Inferior parietal cortex (tissue), 1 donor: Measurements from ENCODE around the gene COBL.

ENCODE experiments used
- DNase-seq: peaks from one replicate; pipeline ENCODE4 v3.0.0-alpha.2; 2016; ENCODE audit errors: extremely low spot score

The COBL gene

DNA sequence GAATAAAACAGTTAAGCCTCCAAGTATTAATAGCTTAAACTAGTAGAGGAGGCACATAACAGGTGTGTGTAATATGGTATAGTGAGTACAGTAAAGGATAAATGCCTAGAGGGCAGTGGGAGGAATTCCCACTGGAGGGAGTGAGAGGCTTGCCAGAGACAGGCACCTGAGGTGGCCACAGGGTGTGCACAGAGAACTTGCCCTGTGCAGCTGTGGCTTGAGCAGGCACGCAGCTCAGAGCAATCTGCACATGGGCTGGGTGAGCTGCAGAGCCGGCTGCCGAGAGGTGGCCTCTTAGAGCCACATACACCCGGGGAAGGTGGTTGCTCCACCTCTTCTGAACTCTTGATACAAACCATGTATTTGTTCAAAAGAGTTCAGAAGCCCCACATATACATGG lies 237.1 kb downstream of the COBL start:
- DNase-seq, result no peak

DNA sequence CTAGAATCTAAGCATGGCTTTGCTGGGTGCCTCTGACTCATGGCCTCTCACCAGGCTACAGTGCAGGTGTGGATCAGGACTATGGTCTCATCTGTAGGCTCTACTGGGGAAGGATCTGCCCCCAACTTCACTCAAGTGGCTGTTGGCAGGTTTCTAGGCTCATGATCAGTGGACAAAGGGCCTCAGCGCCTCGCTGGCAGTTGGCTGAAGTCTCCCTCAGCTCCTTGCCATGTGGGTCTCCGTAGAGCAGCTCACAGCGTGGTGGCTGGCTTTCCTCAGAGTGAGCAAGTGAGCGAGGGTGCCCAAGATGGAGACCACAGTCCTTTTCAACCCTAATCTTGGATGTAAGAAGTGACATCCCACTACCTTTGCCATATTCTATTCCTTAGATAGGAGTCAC lies 238.0 kb downstream of the COBL start:
- DNase-seq, result no peak

DNA sequence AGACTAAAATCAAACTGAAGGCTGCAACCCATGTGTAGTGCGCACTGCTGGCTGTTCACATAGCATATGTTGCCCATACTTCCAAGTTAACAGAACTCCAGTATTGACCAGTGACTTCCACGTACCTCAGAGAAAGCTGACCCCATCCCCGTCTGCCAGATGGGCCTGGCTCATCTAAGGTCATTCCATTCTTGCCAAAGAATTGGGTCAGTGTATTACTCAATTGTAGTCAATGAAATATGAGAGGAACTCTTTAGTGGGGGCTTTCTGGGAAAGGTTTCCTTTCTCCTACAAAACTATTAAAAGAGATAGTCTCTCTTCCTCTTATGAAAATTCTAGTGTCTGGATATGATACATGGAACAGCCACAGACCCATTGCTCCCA lies 238.6 kb downstream of the COBL start:
- no peak for DNase-seq

DNA sequence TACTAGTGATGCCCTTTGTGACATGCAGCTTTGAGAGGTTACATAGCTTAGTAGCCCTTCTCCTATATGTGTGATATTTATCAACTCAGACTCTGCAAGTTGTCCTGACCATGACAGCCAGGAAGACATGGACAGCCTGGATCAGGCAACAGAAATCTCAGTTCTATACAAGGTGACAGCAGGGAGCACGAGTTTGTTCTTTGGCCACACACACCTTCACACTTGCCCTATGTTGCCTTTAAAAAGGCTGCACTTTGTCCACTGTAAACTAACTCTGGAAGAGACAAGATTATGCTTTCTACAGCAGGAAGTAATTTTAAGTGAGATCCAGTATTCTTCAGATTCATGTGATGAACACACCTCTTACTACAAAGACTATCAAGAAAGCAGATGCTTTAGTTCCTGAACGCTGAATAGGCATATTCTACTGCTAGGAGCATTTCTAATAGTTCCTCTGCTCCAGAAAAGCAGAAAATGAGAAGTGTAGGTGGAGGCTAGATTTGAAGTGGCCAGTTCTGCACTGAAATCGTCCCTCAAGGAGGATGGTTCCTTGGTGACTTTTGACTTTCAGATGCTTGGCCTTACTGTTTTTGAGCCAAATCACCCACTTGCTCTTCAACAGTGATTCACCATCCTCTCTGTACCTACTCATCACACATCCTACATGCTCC lies 239.2 kb downstream of the COBL start:
- DNase-seq, result no peak

DNA sequence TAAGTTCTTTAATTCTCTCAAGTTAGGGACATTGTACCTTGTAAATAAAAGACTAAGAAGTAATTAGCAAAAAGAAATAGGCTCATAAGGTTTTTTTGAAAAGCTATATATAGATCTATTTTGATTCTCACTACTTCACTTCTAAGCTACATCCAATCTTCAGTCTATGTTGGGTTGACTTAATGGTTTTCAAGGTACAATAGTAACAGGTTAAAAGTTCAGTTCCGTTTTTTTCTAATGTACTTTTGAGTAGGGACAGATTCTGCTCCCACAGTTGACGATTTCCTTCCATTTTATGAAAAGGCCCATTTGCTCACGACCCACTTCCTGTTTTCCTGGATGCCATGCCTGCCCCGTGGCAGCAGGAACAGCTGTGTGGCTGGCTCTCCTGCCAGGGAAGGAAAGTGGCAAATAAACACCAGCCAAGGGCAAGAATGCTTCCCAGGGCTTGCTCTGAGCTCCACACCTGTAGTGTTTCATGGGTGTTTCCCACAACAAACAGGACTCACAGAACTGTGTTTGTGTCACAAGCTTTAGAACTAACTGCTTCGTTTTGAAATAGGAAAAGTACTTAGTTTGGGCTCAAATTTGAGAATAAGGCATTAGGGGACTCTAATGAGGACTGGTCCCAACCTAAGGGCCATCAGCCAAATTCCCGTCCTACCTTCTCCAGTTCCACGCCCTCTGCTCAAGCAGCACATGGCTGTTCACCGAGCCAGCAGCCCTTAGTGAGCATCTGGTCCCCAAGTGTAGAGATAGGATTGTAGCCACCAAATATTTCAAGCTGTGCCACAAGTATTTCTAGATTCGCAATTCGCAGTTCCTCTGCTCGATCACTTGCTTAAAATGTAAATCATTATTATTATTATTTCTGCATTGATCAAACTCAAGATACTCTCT lies 240.7 kb downstream of the COBL start:
- no peak for DNase-seq

DNA sequence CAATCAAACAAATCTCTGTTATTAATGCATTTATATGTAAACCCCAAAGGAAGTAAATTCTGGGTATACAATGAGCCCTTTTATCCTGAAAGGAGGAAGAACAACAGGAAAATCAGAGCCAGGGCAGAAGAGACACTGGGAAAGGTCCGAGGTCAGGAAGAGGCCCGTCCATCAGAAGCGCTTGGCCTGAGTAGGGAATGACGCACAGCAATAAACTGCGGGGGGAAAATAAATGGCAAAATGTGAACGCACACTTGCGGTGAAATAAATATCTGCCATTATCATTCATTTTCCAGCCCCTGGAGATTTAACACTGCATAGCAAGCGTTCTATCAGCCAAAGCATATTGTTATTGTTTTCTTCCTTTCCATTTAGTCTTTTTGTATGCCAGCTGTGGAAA lies 243.4 kb downstream of the COBL start:
- no peak for DNase-seq

DNA sequence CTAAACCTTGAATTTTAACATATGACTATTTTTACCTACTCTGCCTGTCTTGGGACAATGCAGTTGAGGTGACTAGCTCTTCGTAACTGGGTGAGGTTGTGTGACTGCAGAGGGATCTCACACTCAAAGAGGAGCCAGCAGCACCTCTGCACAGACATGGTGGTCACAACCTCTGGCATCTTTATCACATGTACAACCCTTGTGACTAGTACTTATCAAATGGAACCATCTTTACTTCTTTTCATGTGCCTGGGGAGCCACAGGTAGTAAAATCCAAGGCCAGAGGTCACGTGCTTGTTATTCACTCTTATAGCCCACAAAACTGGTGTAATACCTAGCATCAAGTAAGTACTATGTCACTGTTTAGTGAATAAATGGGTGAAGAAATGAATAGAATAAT lies 244.3 kb downstream of the COBL start:
- DNase-seq, result no peak

DNA sequence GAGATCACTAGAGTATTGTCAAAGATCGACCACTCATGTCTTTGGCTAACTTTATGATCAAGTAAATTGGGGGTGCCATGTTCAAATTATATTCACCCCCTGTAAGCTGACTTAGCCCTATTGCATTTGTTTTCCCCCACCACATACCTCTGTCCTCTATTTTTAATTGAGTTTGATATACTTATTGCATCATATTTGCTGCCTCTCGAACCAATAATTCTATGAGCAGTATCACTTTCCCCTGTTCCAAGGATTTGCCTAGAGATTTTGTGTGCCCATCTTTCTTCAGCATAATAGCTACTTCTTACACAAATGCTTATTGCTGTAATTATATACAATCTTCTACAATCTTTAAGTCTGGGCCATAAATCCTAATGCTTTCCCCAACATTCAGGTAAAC lies 245.2 kb downstream of the COBL start:
- DNase-seq, result no peak

DNA sequence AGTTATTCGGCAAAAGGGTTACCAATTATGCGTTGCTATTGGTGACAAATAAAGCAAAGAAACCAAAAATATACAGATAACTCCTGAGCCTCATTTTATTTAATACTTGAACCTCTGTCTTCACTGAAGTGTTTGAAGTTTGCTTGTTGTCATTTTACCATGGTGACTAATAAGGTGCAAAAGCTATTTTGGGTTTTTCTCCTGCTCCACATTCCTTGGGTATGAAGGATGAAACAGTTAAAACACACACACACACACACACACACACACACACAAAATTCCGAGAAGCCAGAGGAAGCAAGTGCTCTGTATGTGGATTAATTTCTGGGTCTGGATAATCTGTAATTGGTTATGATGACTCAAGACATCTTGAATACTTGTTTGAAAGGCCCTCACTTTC lies 246.5 kb downstream of the COBL start:
- DNase-seq, result no peak

DNA sequence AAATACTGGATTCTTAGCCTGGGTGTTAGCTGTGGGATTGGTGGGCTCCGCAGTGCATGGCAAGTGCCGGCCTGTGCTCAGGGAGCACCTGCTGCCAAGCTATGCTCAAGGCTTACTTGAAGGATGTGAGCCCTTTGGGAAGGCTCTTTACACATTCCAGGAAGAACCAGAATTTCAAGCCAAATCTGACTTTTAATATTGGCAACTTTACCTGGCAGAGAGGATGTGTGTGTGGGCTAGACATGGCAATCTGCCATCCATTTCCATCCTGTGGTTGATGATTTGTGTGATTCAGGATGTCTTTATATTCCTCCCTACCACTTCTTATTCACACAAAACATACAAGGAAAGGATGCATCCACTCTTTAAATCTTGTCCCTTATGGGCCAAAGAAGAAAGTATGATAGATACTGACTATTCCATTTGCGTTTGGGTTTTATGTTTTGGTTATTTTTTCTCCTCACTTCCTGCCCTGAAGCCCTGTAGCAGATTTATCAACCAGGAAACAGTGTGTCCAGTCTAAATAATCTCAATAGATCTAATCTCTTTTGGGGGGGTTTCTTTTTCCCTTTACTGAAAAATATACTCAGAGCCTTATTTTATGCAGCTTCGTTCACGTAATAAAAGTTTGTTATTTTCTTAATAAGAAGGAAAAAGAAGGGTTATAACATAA lies 247.1 kb downstream of the COBL start:
- DNase-seq, result no peak

DNA sequence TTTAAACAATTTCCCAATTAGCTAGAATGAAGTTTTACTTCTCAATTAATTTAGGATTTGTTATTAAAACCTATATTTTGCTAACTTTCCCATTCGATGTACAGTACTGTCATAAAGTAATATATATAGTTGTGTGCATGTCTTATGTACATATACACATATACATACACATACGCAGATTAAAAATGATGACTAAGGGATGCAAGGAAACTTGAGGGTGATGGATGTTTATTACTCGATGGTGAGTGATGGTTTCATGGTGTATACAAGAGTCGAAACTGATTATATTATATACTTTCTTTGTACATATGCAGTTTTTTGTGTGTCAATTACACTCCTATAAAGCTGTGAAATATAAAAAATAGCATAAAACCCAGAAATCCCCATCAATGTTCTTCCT lies 248.2 kb downstream of the COBL start:
- no peak for DNase-seq

DNA sequence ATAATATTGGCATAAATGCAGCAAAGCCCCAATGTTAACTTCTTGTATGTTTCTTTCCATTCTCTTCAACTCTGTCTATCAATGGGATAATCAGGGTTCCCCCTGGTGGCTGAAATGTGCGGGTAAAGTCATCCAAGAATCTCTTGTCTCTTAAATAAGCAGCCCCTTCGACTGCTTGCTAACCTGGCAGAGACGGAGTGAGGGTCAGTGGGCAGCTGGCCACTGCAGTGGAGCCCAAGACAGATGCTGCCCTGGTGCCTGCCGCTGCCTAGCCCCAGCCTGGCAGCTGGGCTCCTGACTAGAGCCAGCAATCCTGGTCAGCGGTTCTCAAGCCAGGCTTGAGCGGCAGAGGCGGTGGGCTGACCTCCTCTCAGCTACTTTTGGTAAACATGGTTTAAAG lies 248.9 kb downstream of the COBL start:
- peak; percentile 82 for DNase-seq

DNA sequence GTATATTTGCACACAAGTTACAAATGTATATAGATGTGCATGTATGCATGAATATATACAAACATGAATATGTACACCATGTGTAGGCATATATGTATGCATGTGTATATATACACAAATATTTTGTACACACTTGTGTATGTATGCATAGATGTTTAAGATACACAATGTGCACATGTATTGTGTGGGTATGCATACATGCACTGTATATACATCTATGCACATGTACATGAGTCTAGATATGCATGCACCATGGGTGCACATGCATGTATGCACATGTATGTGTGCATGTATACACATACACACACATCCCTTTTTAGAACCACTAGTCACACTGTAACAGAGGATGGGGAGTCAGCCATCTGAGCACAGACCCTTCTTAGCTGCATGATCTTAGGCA lies 249.4 kb downstream of the COBL start:
- no peak for DNase-seq

DNA sequence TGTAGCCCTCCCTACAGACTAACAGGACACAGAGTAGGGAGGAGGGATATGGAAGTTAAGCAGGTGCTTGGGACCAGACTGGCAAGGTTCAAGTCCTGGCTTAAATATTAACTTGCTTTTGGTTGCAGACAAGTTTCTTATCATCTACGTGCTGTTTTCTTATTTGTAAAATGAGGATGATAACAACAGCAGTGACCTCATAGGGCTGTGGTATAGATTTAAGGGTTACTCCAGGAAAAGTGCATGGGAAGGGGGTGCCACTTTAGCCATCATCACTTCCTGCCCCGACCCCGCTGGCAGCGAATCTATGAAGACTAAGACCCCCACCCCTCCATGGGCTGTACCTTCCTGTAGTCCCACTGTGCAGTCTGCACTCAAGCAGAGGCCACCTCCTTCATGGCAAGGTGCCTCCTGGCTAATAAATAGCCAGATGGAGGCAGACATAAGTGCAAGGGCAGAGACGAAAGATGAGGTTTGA lies 250.2 kb downstream of the COBL start:
- no peak for DNase-seq

DNA sequence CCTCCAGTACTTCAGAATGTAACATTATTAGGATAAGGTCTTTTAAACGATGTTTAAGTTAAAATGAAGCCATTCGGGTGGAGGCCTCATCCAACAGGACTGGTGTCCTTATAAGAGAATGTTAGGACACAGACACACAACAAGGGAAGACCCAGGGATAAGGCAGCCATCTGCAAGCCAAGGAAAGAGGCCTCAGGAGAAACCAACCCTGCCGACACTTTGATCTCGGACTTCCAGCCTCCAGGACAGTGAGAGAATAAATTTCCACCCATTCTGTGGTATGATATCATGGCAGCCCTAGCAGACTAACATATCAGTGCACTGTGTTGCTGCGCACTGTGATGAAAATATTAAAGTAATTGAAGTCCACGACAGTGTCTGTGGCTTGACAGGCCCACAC lies 250.8 kb downstream of the COBL start:
- no peak for DNase-seq

DNA sequence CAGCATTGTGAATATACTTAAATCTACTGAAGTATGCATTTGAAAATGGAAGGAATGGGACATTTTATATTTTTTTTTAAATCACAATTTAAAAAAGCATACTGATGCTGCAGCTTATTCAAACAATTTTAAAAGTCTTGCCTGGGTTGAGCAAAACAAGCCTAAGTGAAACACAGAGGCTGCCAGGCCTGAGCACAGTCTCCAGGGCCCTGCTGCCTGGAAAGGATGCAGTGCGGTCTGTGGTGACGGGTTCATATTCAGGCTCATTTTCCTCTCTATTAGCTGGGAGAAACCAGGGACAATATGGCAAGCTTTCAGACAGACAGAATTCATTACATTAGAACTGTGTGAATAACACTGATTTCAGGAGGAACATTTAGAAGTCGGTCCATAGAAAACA lies 251.9 kb downstream of the COBL start:
- DNase-seq, result no peak

DNA sequence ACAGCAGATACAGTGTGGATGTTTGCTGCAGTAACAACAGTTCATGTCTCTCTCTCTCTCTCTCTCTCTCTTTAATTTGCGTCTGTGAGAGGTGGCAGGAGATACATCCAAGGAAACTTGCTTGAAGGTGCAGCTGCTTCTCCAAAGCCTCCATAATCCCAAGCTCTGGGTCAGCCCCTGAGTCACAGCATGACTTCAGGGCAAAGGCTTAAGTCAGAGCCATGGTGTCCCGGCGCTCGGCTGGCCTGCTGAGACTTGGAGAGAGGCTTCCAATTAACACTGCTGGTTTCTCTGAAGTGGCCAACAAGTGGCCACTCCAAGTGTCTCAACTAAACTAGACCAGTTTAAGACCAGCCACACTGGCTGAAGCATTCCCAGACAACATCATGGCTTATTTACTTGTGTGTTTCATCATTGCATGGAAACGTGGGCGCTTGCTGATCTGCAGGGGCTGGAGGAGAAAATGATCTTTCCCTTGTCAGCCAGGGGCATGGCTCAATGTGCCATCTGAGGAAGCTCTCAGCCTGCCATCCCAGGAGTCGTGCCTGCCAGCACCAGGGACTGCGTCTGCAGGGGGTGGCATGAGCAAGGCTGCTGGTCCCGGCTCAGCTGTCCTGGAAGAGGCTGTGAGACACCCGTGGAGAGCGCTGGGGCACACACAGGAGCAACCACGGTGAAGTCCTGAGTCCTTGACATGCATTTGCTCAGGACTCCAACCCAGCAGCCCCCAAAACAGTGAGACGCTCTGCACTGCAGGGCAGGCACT lies 254.2 kb downstream of the COBL start:
- DNase-seq, result no peak

DNA sequence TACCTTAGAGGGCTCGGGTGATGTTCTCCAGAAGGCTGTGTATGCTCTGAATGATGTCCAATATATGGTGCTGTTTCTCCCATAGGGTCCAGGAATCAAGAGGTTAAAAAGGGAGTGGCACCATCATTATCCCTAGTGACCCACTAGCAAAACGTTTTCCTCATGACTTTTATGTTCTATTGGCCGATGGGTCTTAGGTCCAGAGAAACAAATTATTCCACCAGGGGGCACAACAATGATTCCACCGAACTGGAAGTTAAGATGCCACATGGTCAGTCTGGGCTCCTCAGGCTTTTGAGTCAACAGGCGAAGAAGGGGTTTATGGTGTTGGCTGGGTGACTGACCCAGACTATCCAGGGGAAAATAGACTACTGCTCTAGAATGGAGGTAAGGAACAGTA lies 256.1 kb downstream of the COBL start:
- no peak for DNase-seq

DNA sequence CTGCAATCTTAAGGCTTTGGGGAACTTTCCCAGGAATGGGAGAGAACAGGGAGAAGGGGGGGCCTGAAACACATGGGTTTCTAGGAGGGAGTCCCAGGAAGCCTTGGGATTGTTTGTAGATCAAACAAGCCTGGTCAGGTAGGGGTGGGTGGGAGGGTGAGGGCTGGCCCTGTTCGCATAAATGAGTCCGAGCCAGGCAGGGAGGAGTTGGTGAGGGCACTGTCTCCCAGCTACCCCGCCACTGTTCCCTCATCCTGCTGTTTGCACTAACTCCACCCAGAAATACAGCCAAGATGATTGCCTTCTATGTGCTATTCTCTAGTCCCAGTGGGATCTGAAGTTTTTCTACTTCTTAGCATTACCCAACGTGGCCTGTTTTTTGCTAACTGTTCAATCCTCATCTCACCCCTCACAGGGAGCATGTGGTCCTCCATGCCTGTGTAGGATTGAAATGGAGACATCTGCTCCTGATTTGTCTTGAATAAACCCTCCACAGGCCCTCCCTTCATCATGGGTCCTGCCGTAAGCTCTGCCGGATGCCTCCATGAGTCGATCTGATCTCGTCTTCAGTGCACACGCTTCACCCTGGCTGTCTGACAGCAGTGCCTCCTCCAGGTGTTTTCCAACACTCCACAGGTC lies 257.0 kb downstream of the COBL start:
- DNase-seq, result no peak

DNA sequence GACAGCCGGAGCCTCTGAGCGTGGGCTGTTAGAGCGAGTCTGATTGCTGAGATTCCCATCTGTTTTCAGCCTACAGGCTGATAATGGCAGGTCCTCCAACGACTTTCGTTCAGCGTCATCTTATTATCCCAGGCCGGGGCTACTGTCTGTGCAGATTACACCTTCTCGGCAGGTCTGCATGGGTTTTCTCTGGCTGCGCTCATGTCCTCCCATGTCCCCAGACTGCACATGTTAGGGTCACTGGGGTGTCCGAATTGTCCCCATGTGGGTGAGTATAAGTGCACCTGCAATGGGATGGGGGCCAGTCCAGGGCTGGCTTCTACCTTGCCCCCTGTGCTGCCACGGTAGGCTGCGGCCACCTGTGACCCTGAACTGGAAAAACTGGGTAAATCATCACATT lies 257.8 kb downstream of the COBL start:
- no peak for DNase-seq

DNA sequence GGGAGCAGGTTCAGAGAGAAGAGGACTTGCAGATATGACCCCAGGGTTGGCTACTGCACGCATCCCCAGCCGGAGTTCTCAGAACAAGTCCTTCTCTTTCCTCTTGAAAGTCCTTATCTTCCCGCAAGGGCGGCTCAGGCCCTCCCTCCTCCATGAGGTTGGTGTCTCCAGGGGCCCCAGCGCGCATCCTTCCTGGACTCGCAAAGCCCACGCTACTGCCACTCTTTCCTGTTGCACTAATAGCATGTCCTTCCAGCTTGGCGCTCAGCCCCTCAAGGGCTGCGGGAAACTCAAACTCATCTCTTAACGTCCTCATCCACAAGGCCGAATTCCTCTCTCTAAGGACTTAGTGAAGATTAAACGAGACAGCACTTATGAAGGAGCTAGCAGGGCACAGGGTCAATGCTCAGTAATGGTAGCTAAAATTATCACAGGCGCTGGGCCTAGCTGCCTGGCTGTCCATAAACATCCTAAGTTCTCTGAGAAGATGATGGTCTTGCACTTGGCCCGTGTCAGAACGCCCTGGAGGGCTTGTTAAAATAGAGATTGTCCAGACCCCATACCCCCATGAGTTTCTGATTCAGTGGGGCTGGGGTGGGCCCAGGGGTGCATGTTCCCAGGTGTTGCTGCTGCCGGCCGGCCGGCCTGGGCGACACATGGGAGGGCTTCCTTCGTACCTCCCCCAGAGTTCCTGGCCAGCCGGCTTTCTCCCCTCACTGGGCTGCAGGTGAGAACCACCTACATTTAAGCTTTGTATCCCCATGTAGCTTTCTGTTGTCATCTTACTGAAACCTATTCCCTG lies 261.4 kb downstream of the COBL start:
- DNase-seq, result no peak
